Mammary epithelial cell (primary cell): ENCODE measurements around the gene SLC16A13.

Experiments used
- EZH2 ChIP-seq: IDR thresholded peaks from 2 replicates; pipeline ENCODE4 v1.6.1; 2012; ENCODE audit warnings: low read length, inconsistent platforms, borderline replicate concordance
- TF ChIP-seq, protein P1 (sequence below), 2 donors: IDR thresholded peaks in 1 of 2; conservative IDR thresholded peaks in 1 of 2; 2 replicates each; pipeline ENCODE4 v1.5.1; 2011 to 2012; ENCODE audit warnings: inconsistent platforms in 2 of 2, low read length in 2 of 2, mild to moderate bottlenecking in 2 of 2, control low read depth in 1 of 2, low read depth in 1 of 2; ENCODE audit not compliant: insufficient read depth in 1 of 2; ENCODE audit errors: extremely low read depth in 1 of 2

DNA sequence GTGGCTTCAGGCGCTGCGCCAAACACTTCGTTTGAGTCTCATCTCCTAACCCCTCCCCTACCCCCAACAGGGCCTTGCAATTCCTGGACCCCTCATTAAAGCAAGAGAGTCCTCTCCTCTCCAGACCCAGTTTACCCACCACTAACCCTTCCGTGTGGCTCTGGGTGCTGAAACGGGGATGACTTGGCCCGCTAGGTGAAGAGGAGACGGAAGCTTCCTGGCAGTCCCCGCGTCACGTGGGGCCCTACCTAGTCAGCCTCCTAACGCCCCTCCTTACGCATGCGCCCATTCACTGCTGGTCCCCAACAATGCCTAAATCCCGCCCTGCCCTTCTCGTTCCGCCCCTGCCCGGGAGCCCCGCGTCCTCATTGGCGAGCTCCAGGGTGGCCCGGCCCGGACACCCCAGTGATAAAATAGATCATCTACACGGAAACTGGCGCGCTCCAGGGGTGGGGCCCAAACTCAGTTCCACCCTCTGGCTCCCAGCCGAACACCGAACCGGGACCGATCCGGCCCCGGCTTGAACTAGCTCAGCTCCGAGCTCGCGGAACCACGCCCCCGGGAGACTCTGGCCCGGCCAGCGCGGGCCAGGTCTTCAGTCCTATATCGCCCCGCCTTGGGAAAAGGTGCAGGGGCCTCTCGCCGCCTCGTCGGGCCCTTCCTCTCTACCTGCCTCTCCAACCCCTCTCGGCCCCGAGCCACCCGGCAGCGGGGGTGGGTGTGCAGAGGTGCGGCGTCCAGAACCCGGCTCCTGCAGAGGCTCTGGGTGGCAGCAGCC, at the start of gene SLC16A13:
- no peak for TF ChIP-seq EZH2
- TF ChIP-seq, protein P1, sequence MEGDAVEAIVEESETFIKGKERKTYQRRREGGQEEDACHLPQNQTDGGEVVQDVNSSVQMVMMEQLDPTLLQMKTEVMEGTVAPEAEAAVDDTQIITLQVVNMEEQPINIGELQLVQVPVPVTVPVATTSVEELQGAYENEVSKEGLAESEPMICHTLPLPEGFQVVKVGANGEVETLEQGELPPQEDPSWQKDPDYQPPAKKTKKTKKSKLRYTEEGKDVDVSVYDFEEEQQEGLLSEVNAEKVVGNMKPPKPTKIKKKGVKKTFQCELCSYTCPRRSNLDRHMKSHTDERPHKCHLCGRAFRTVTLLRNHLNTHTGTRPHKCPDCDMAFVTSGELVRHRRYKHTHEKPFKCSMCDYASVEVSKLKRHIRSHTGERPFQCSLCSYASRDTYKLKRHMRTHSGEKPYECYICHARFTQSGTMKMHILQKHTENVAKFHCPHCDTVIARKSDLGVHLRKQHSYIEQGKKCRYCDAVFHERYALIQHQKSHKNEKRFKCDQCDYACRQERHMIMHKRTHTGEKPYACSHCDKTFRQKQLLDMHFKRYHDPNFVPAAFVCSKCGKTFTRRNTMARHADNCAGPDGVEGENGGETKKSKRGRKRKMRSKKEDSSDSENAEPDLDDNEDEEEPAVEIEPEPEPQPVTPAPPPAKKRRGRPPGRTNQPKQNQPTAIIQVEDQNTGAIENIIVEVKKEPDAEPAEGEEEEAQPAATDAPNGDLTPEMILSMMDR (conservative IDR thresholded peaks at IDR 0.05 in 1 of 2, IDR thresholded peaks at IDR 0.05 in 1 of 2; ENCODE audit: extremely low read depth in 1 of 2, insufficient read depth in 1 of 2, low read depth in 1 of 2, low read length in 2 of 2) = no peak
